Raji (cell line): Measurements from ENCODE around the gene TASP1.

ENCODE experiments used
- POLR2A ChIP-seq: IDR thresholded peaks from 2 replicates; pipeline ENCODE4 v1.6.1; 2011; ENCODE audit warnings: low read depth, low read length, control low read depth; ENCODE audit not compliant: insufficient read depth

TASP1 gene

GRCh38 chr20:13353261-13353945 is 285.3 kb downstream of the TASP1 start:
- TF ChIP-seq POLR2A, result no peak

- TF ChIP-seq POLR2A, result no peak
Observed at GRCh38 chr20:13349235-13349604, 289.5 kb downstream of the TASP1 start.

- no peak for TF ChIP-seq POLR2A
Observed at GRCh38 chr20:13348311-13349234, 290.2 kb downstream of the TASP1 start.

DNA sequence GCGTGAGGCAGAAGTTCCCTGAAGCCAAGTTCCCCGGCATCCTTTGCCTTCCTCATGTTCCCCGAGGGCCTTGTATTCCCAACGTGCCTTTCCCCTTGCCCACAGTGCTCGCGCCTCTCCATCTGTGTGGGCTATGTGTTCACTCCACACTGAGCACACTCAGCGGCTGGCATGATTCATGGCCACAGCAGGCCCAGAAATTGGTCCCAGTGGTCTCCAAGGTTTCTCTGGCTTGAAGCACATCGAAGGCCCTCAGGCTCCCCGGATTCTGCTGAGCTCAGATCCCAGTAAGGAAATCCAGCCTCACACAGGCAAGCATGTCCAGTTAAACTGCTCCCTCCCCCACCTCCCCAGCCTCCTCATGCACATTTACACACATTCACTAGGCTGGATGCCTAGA is 294.1 kb downstream of the TASP1 start:
- no peak for TF ChIP-seq POLR2A

DNA sequence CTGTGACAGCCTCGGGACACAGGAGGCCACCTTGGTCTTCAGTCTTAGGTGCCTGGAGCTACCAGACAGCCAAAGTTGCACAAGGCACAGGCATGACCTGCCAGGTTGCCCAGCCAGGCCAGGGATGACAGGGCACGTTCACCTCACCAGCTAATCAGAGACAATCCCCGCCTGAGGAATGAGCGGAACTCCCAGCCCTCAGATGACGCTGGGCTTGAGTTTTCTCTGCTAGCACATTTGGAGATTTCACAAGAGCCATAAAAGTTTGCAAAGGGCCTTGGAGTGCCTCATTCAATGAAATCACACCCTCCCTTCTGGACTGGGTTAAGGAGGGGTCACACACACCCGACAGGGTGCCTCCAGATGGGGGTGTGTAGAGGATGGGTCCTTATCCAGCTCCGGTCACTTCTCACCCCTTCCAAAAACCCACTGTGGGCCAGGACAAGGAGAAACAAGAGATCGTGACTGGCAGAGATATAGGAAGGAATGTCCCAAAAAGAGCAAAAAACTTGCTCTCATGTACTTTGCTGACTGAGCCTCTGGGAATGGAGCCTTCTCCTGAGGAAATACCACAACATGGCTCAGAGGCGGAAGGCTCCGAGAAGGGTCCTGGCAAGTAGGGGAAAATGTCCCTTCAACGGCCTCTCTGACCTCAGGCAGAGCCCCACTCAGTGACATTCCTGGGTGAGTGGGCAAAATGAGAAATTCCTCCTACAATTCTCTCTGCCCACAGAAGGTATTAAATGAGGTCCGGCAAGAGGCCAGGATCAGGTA is 296.1 kb downstream of the TASP1 start:
- no peak for TF ChIP-seq POLR2A

GRCh38 chr20:13341737-13342393 is 296.9 kb downstream of the TASP1 start:
- no peak for TF ChIP-seq POLR2A

DNA sequence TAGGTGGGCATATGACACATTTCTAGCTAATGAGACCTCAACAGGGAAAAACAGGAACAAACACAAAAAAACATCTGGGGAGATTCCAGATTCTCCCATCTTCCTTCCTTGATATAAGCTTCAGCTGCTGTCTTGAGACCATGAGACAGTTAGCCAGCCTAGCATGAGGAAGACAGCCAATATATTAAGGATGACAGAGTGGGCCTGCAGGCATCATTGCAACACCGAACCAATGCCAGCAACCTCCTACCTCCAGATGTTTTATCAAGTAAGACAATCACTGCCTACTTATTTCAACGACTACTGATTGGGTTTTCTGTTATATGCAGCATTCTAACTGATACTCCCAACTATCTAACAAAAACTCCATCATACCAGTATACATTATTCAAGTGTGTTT is 298.6 kb downstream of the TASP1 start:
- TF ChIP-seq POLR2A, result no peak
